Panc1 (cell line): ENCODE data around the gene TMUB1. TPM values are rescaled to one million over a fixed set of nuclear protein-coding genes. Genes with fewer than 3 reads are reported as not detected.

Experiments used
- ATAC-seq: fragments of 200-7000 bp; cut with Tn5 transposase; 2 replicates; pipeline ENCODE4 v1.9.1; 2020; ENCODE audit warnings: mild to moderate bottlenecking, moderate library complexity
- BruUV-seq: library from RNA; stranded (reverse); fragments of 400-500 nt; replicated peaks from 2 replicates; lab custom pipeline; 2021; lab: Mats Ljungman, UMichigan
- CTCF ChIA-PET: fragments of 300-600 bp; sonication (Branson Sonifier 250); formaldehyde crosslinking; loops from one replicate; lab custom pipeline; 2022; ENCODE audit warnings: antibody characterized with exemption; lab: Charles Lee
- POLR2A ChIA-PET: fragments of 300-600 bp; sonication (Branson Sonifier 250); formaldehyde crosslinking; loops from one replicate; lab custom pipeline; 2022; ENCODE audit warnings: antibody characterized with exemption; lab: Charles Lee
- DNase-seq: peaks from one replicate; pipeline ENCODE4 v3.0.0-alpha.2; 2010; ENCODE audit warnings: low read depth, low spot score
- H3K27ac ChIP-seq: 2 replicates; pipeline ENCODE4 v1.5.1; 2011; ENCODE audit warnings: mild to moderate bottlenecking, low read length, inconsistent platforms
- H3K27me3 ChIP-seq: fragments of 200-500 bp; sonication (Bioruptor generic); 2 replicates; pipeline ENCODE4 v1.6.0; 2014; ENCODE audit warnings: low read length, inconsistent platforms; ENCODE audit not compliant: control insufficient read depth, insufficient read depth
- H3K36me3 ChIP-seq: fragments of 200-500 bp; sonication (Bioruptor generic); 2 replicates; pipeline ENCODE4 v1.5.1; 2014; ENCODE audit warnings: inconsistent platforms, mild to moderate bottlenecking, low read length, moderate library complexity; ENCODE audit not compliant: control insufficient read depth, insufficient read depth
- H3K4me1 ChIP-seq: 2 replicates; pipeline ENCODE4 v1.5.1; 2011; ENCODE audit warnings: inconsistent platforms, mild to moderate bottlenecking, low read length, moderate library complexity; ENCODE audit not compliant: control insufficient read depth, insufficient read depth
- H3K4me3 ChIP-seq, 2 experiments: 2 replicates each; pipeline ENCODE4 v1.5.1; 2011 to 2012; ENCODE audit warnings: low read depth in 2 of 2, low read length in 2 of 2, mild to moderate bottlenecking in 2 of 2, inconsistent platforms in 1 of 2, moderate library complexity in 1 of 2
- H3K9me3 ChIP-seq: fragments of 200-500 bp; sonication (Bioruptor generic); 2 replicates; pipeline ENCODE4 v1.5.1; 2014; ENCODE audit warnings: low read depth, mild to moderate bottlenecking, inconsistent platforms, low read length, moderate library complexity; ENCODE audit not compliant: control insufficient read depth, insufficient read depth
- POLR2AphosphoS5 ChIP-seq: IDR thresholded peaks from 2 replicates; pipeline ENCODE4 v1.6.1; 2012; ENCODE audit warnings: mild to moderate bottlenecking, low read depth, low read length, moderate library complexity
- SIN3A ChIP-seq: IDR thresholded peaks from 2 replicates; pipeline ENCODE4 v1.6.1; 2012; ENCODE audit warnings: low read depth, mild to moderate bottlenecking, low read length, moderate library complexity, borderline replicate concordance; ENCODE audit not compliant: insufficient read depth
- TCF7L2 ChIP-seq: IDR thresholded peaks from 2 replicates; pipeline ENCODE4 v1.6.1; 2011; ENCODE audit warnings: mild to moderate bottlenecking, low read depth, low read length, inconsistent platforms
- in situ Hi-C: cut with HindIII; loops from 2 replicates; pipeline ENCODE4 v1.10.0; 2016; ENCODE audit warnings: low sequenced_read_pairs, low pct_unique_long_range_greater_than_20kb
- intact Hi-C: fragments of 100-400 bp; cut with micrococcal nuclease; formaldehyde crosslinking; loops from one replicate; pipeline ENCODE4 v1.10.0; 2022; ENCODE audit not compliant: unreplicated experiment
- total RNA-seq: library from RNA; stranded (reverse); gene quantifications from one replicate; pipeline ENCODE4 v1.2.1, GENCODE V29; 2021; ENCODE audit not compliant: unreplicated experiment
- TF ChIP-seq, protein P1 (sequence below): fragments of 450-650 bp; IDR thresholded peaks from 2 replicates; pipeline ENCODE4 v1.5.1; 2017; ENCODE audit warnings: mild to moderate bottlenecking
- TF ChIP-seq, protein P2 (sequence below), 2 experiments: IDR thresholded peaks; 2 replicates each; pipeline ENCODE4 v1.6.1; 2011 to 2012; ENCODE audit warnings: low read depth in 2 of 2, control low read depth in 1 of 2, low read length in 1 of 2, mild to moderate bottlenecking in 1 of 2, moderate library complexity in 1 of 2; ENCODE audit not compliant: insufficient read depth in 1 of 2

TMUB1 gene
- total RNA-seq, 1 experiment from 2014 or later: 112 TPM

DNA sequence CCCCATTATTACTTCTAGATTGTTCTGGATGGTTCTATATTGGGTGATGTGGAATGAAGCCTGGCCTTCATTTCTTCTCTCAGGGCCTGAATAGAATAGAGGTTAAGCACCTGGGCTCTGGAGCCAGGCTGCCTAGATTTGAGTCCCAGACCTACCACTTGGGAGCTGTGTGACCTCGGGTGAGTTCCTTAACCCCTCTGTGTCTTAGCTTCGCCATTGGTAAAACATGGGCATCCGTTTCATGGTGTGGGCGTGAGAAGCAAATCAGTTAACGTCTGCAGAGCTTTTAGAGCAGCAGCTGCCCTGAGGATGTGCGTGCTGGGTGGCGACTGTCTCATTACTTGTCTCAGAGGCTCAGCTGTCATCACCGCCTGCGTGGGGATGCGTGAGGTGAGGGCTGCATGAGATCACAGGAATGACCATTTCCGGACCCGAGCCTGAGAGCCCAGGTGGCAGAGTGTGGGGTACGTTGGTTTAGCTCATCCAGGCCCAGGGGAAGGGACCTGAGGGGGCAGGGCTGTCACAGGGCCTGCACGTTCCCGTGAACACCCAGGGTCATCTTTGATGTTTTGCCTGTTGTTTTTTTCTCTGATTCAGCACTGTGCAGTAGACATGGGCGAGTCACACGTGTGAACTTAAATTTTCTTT is 12.7 kb upstream of the TMUB1 start:
- CTCF ChIA-PET: no interaction called here
- no peak overlapping the region for H3K4me3 ChIP-seq
- ATAC-seq (no peak), DNase-seq (no peak)
- H3K27me3 ChIP-seq: no peaks in the 10 kb centered on the region
- 0 out of 2 replicates have a peak, but pooled peaks cover 2% of the 10 kb centered on the region for H3K4me1 ChIP-seq
- in situ Hi-C loops: no loop called here
- no peak overlapping the region for H3K27ac ChIP-seq
- H3K9me3 ChIP-seq: no peaks in the 10 kb centered on the region
- BruUV-seq: no TSS peak
- intact Hi-C loops: no loop called here
- POLR2A ChIA-PET: no interaction called here
- no peaks in the 10 kb centered on the region for H3K36me3 ChIP-seq
- TF ChIP-seq SIN3A (no peak), TCF7L2 (no peak), POLR2AphosphoS5 (no peak)
- TF ChIP-seq, protein P1, sequence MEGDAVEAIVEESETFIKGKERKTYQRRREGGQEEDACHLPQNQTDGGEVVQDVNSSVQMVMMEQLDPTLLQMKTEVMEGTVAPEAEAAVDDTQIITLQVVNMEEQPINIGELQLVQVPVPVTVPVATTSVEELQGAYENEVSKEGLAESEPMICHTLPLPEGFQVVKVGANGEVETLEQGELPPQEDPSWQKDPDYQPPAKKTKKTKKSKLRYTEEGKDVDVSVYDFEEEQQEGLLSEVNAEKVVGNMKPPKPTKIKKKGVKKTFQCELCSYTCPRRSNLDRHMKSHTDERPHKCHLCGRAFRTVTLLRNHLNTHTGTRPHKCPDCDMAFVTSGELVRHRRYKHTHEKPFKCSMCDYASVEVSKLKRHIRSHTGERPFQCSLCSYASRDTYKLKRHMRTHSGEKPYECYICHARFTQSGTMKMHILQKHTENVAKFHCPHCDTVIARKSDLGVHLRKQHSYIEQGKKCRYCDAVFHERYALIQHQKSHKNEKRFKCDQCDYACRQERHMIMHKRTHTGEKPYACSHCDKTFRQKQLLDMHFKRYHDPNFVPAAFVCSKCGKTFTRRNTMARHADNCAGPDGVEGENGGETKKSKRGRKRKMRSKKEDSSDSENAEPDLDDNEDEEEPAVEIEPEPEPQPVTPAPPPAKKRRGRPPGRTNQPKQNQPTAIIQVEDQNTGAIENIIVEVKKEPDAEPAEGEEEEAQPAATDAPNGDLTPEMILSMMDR: no peak
- TF ChIP-seq, protein P2, sequence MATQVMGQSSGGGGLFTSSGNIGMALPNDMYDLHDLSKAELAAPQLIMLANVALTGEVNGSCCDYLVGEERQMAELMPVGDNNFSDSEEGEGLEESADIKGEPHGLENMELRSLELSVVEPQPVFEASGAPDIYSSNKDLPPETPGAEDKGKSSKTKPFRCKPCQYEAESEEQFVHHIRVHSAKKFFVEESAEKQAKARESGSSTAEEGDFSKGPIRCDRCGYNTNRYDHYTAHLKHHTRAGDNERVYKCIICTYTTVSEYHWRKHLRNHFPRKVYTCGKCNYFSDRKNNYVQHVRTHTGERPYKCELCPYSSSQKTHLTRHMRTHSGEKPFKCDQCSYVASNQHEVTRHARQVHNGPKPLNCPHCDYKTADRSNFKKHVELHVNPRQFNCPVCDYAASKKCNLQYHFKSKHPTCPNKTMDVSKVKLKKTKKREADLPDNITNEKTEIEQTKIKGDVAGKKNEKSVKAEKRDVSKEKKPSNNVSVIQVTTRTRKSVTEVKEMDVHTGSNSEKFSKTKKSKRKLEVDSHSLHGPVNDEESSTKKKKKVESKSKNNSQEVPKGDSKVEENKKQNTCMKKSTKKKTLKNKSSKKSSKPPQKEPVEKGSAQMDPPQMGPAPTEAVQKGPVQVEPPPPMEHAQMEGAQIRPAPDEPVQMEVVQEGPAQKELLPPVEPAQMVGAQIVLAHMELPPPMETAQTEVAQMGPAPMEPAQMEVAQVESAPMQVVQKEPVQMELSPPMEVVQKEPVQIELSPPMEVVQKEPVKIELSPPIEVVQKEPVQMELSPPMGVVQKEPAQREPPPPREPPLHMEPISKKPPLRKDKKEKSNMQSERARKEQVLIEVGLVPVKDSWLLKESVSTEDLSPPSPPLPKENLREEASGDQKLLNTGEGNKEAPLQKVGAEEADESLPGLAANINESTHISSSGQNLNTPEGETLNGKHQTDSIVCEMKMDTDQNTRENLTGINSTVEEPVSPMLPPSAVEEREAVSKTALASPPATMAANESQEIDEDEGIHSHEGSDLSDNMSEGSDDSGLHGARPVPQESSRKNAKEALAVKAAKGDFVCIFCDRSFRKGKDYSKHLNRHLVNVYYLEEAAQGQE (IDR thresholded peaks at IDR 0.05; ENCODE audit: insufficient read depth in 1 of 2, low read depth in 2 of 2, low read length in 1 of 2): no peak

DNA sequence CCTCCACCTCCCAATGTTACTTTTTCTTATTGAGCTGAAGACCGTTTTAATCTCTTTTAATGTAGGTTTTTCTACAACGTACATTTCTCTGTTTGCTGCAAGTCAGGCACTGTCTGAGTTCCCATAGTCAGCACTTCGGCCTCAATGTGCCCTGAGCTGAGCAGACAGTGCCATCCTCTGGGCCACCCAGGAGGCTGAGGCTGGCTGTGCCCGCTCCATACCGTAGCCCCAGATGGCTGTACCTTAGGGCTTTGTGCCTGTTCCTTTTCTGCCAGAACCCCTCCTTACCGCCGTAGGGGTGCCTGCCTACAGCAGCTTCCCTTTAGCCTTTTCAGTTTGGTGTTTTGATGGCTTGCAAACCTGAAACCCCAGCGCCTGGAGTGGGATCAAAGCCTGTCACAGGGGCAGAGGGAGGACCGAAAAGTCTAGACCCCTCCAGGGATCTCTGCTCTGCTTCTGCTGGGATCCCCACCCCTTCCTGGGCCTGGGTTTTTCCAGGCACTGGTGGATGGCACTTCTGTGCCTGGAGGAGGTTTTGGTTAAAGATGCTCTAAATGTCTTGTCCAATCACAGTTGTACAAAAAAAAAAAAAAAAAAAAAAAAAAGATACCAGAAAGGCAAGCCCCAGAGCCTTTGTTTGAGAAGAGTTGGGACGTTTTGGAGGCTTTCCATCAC is 12.0 kb upstream of the TMUB1 start:
- H3K36me3 ChIP-seq: no peaks in the 10 kb centered on the region
- 0 out of 2 replicates have a peak, but pooled peaks cover 4% of the 10 kb centered on the region for H3K4me1 ChIP-seq
- intact Hi-C loops (no loop called here), in situ Hi-C loops (no loop called here)
- no peaks in the 10 kb centered on the region for H3K9me3 ChIP-seq
- no peak for TF ChIP-seq POLR2AphosphoS5
- TF ChIP-seq, protein P1: no peak
- no peak for TF ChIP-seq SIN3A
- TF ChIP-seq TCF7L2: no peak
- TF ChIP-seq, protein P2 (IDR thresholded peaks at IDR 0.05; ENCODE audit: insufficient read depth in 1 of 2, low read depth in 2 of 2, low read length in 1 of 2): no peak
- no TSS peak for BruUV-seq
- no peak overlapping the region for H3K27ac ChIP-seq
- H3K4me3 ChIP-seq: no peak overlapping the region
- POLR2A ChIA-PET: interaction anchor here (0.7 to 0.8 kb wide), 2 partner anchors 33 to 62 kb away, joined by 3 to 15 read pairs; no protein-coding TSS in a partner anchor
- no peaks in the 10 kb centered on the region for H3K27me3 ChIP-seq
- DNase-seq (no peak), ATAC-seq (peak; percentile 58; the same call in 1 of the 2 replicates)
- CTCF ChIA-PET: interaction anchor here (0.5 to 0.7 kb wide), 2 partner anchors 18 to 34 kb away, joined by 3 to 4 read pairs; no protein-coding TSS in a partner anchor
